ENCODE results near the gene FBXL20.
"Not testable (repeated sequence)": the region's sequence is repeated elsewhere in the genome, so short reads cannot be mapped to it uniquely, and the experiment has no call there.

Gene FBXL20

GRCh38 chr17:39284685-39285084 is 116.7 kb downstream of the FBXL20 start:
- Histone ChIP-seq H3K4me1 (ENCODE audit: control insufficient read depth, insufficient read depth, low read length) (peaks cover 13% of the 10 kb centered on the region; the same call in 1 of the 2 replicates), H3K9me3 (ENCODE audit: control insufficient read depth, insufficient read depth, low read length) (no peaks in the 10 kb centered on the region), H3K9ac (ENCODE audit: low read depth, low read length) (no peak overlapping the region), H3K4me3 (ENCODE audit: low read depth, low read length) (no peak overlapping the region), H3K36me3 (ENCODE audit: control insufficient read depth, insufficient read depth, low read length) (peaks cover 3% of the 10 kb centered on the region), H3K27ac (ENCODE audit: low read depth, low read length) (no peak overlapping the region), H3K27me3 (ENCODE audit: control insufficient read depth, insufficient read depth, low read length) (no peaks in the 10 kb centered on the region)

DNA sequence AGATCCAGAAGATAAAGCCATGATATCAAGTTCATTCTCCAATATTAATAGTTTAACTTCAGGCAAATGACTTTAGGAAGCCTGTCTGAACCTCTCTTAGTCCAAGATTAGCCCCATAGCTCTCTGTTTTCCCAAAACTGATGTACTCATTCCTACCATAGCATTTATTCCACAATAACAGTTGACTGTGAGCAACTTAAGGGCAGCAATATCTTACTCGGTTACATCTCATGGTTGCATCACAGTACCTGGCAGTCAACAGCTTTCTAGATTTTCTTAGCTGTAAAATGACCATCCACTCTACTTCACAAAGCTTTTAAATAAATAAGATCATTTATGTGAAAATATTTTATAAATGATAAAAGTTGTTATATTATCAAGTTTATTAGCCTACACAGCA is 117.5 kb downstream of the FBXL20 start:
- H3K4me3 ChIP-seq (ENCODE audit: low read depth, low read length) = no peak overlapping the region
- peaks cover 13% of the 10 kb centered on the region; the same call in 1 of the 2 replicates for H3K4me1 ChIP-seq (ENCODE audit: control insufficient read depth, insufficient read depth, low read length)
- H3K9ac ChIP-seq (ENCODE audit: low read depth, low read length) = no peak overlapping the region
- H3K36me3 ChIP-seq (ENCODE audit: control insufficient read depth, insufficient read depth, low read length) = peaks cover 3% of the 10 kb centered on the region
- no peaks in the 10 kb centered on the region for H3K27me3 ChIP-seq (ENCODE audit: control insufficient read depth, insufficient read depth, low read length)
- H3K9me3 ChIP-seq (ENCODE audit: control insufficient read depth, insufficient read depth, low read length) = no peaks in the 10 kb centered on the region
- no peak overlapping the region for H3K27ac ChIP-seq (ENCODE audit: low read depth, low read length)

DNA sequence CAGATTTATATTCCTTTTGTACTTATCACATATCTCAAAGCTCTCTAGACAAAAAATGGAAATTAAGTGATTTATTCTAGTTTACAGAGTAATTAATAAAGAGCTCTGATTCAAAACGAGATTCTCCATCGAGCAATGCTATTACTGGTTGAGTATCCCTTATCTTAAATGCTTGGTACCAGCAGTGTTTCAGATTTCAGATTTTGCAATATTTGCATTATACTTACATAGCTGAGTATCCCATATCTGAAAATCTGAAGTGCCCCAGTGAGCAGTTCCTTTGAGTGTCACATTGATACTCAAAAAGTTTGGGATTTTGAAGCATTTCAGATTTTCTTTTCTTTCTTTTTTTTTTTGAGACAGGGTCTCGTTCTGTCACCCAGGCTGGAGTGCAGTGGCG is 118.3 kb downstream of the FBXL20 start:
- no peak overlapping the region for H3K9ac ChIP-seq (ENCODE audit: low read depth, low read length)
- no peak overlapping the region for H3K4me3 ChIP-seq (ENCODE audit: low read depth, low read length)
- no peak overlapping the region for H3K27ac ChIP-seq (ENCODE audit: low read depth, low read length)
- peaks cover 13% of the 10 kb centered on the region; the same call in 1 of the 2 replicates for H3K4me1 ChIP-seq (ENCODE audit: control insufficient read depth, insufficient read depth, low read length)
- no peaks in the 10 kb centered on the region for H3K9me3 ChIP-seq (ENCODE audit: control insufficient read depth, insufficient read depth, low read length)
- no peaks in the 10 kb centered on the region for H3K27me3 ChIP-seq (ENCODE audit: control insufficient read depth, insufficient read depth, low read length)
- H3K36me3 ChIP-seq (ENCODE audit: control insufficient read depth, insufficient read depth, low read length) = peaks cover 3% of the 10 kb centered on the region

GRCh38 chr17:39281806-39282205 is 119.6 kb downstream of the FBXL20 start:
- no peaks in the 10 kb centered on the region for H3K9me3 ChIP-seq (ENCODE audit: control insufficient read depth, insufficient read depth, low read length)
- H3K27ac ChIP-seq (ENCODE audit: low read depth, low read length) = peak overlapping the region; percentile 20

GRCh38 chr17:39278246-39278645 is 123.2 kb downstream of the FBXL20 start:
- H3K36me3 ChIP-seq (ENCODE audit: control insufficient read depth, insufficient read depth, low read length); H3K4me3 ChIP-seq (ENCODE audit: low read depth, low read length): not testable (repeated sequence)

More at GRCh38 chr17:39281806-39282205, 119.6 kb downstream of the FBXL20 start:
- Histone ChIP-seq H3K9ac (ENCODE audit: low read depth, low read length) (no peak overlapping the region), H3K4me3 (ENCODE audit: low read depth, low read length) (no peak overlapping the region), H3K36me3 (ENCODE audit: control insufficient read depth, insufficient read depth, low read length) (peaks cover 3% of the 10 kb centered on the region), H3K27me3 (ENCODE audit: control insufficient read depth, insufficient read depth, low read length) (no peaks in the 10 kb centered on the region), H3K4me1 (ENCODE audit: control insufficient read depth, insufficient read depth, low read length) (peaks cover 13% of the 10 kb centered on the region; the same call in 1 of the 2 replicates)

DNA sequence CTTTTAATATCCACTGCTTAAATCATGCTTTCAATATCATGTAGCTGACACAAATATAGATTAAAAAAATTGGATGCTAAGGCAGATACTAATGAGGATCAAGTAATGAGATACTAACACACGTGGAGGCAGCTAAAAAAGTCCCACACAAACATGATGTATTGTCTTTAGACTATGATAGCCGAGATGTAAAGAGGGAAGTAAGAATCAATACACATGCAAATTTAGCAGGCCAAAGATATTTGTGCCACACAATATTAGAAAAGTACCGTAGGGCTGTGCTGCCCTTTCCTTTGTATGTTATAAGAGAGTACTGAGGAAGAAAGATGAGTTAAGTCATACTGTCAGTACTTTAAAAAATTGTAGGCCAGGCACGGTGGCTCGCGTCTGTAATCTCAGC is 124.3 kb downstream of the FBXL20 start:
- Histone ChIP-seq H3K9ac (ENCODE audit: low read depth, low read length) (no peak overlapping the region), H3K4me3 (ENCODE audit: low read depth, low read length) (no peak overlapping the region), H3K9me3 (ENCODE audit: control insufficient read depth, insufficient read depth, low read length) (no peaks in the 10 kb centered on the region), H3K27ac (ENCODE audit: low read depth, low read length) (no peak overlapping the region), H3K4me1 (ENCODE audit: control insufficient read depth, insufficient read depth, low read length) (peaks cover 13% of the 10 kb centered on the region; the same call in 1 of the 2 replicates), H3K36me3 (ENCODE audit: control insufficient read depth, insufficient read depth, low read length) (peaks cover 5% of the 10 kb centered on the region), H3K27me3 (ENCODE audit: control insufficient read depth, insufficient read depth, low read length) (no peaks in the 10 kb centered on the region)

More at GRCh38 chr17:39278246-39278645, 123.2 kb downstream of the FBXL20 start:
- not testable (repeated sequence) for H3K9ac ChIP-seq (ENCODE audit: low read depth, low read length); H3K9me3 ChIP-seq (ENCODE audit: control insufficient read depth, insufficient read depth, low read length); H3K27ac ChIP-seq (ENCODE audit: low read depth, low read length); H3K27me3 ChIP-seq (ENCODE audit: control insufficient read depth, insufficient read depth, low read length)
- H3K4me1 ChIP-seq (ENCODE audit: control insufficient read depth, insufficient read depth, low read length) = peaks cover 13% of the 10 kb centered on the region; the same call in 1 of the 2 replicates

GRCh38 chr17:39276113-39276512 is 125.3 kb downstream of the FBXL20 start:
- Histone ChIP-seq H3K36me3 (ENCODE audit: control insufficient read depth, insufficient read depth, low read length) (peaks cover 5% of the 10 kb centered on the region), H3K27ac (ENCODE audit: low read depth, low read length) (no peak overlapping the region), H3K4me1 (ENCODE audit: control insufficient read depth, insufficient read depth, low read length) (peaks cover 5% of the 10 kb centered on the region; the same call in 1 of the 2 replicates), H3K9ac (ENCODE audit: low read depth, low read length) (no peak overlapping the region), H3K4me3 (ENCODE audit: low read depth, low read length) (no peak overlapping the region), H3K27me3 (ENCODE audit: control insufficient read depth, insufficient read depth, low read length) (no peaks in the 10 kb centered on the region), H3K9me3 (ENCODE audit: control insufficient read depth, insufficient read depth, low read length) (no peaks in the 10 kb centered on the region)

- H3K9me3 ChIP-seq (ENCODE audit: control insufficient read depth, insufficient read depth, low read length) = no peaks in the 10 kb centered on the region
- no peak overlapping the region for H3K9ac ChIP-seq (ENCODE audit: low read depth, low read length)
- no peaks in the 10 kb centered on the region for H3K4me1 ChIP-seq (ENCODE audit: control insufficient read depth, insufficient read depth, low read length)
- H3K27me3 ChIP-seq (ENCODE audit: control insufficient read depth, insufficient read depth, low read length) = no peaks in the 10 kb centered on the region
- no peak overlapping the region for H3K27ac ChIP-seq (ENCODE audit: low read depth, low read length)
- no peak overlapping the region for H3K4me3 ChIP-seq (ENCODE audit: low read depth, low read length)
- peaks cover 14% of the 10 kb centered on the region for H3K36me3 ChIP-seq (ENCODE audit: control insufficient read depth, insufficient read depth, low read length)
Measured at GRCh38 chr17:39271546-39271945, 129.9 kb downstream of the FBXL20 start.

GRCh38 chr17:39270923-39271322 is 130.5 kb downstream of the FBXL20 start:
- Histone ChIP-seq H3K4me1 (ENCODE audit: control insufficient read depth, insufficient read depth, low read length) (no peaks in the 10 kb centered on the region), H3K27ac (ENCODE audit: low read depth, low read length) (no peak overlapping the region), H3K9me3 (ENCODE audit: control insufficient read depth, insufficient read depth, low read length) (no peaks in the 10 kb centered on the region), H3K9ac (ENCODE audit: low read depth, low read length) (no peak overlapping the region), H3K36me3 (ENCODE audit: control insufficient read depth, insufficient read depth, low read length) (peaks cover 14% of the 10 kb centered on the region), H3K4me3 (ENCODE audit: low read depth, low read length) (no peak overlapping the region), H3K27me3 (ENCODE audit: control insufficient read depth, insufficient read depth, low read length) (no peaks in the 10 kb centered on the region)

DNA sequence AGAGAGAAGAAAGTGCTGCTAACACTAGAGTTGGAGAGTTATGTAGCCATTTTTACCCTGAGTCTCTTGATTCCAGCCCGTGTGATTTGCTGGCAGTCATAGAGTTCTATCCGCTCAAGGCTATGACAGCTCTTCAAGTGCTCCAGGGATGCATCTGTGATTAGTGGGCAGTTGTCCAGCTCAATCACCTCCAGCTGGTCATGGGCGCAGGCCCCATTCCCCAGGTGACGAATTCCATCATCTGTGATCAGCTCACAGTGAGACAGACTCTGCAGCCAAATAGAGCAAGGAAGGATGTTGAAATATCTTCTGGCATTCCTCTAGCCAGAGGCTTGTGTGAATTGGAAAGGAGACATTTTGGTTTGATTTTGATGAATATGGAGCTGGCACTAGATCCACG is 137.3 kb downstream of the FBXL20 start:
- H3K27me3 ChIP-seq (ENCODE audit: control insufficient read depth, insufficient read depth, low read length) = no peaks in the 10 kb centered on the region
- H3K9me3 ChIP-seq (ENCODE audit: control insufficient read depth, insufficient read depth, low read length) = no peaks in the 10 kb centered on the region
- H3K27ac ChIP-seq (ENCODE audit: low read depth, low read length) = no peak overlapping the region
- 0 out of 2 replicates have a peak, but pooled peaks cover 3% of the 10 kb centered on the region for H3K4me1 ChIP-seq (ENCODE audit: control insufficient read depth, insufficient read depth, low read length)
- peaks cover 27% of the 10 kb centered on the region for H3K36me3 ChIP-seq (ENCODE audit: control insufficient read depth, insufficient read depth, low read length)
- H3K9ac ChIP-seq (ENCODE audit: low read depth, low read length) = no peak overlapping the region
- H3K4me3 ChIP-seq (ENCODE audit: low read depth, low read length) = no peak overlapping the region

DNA sequence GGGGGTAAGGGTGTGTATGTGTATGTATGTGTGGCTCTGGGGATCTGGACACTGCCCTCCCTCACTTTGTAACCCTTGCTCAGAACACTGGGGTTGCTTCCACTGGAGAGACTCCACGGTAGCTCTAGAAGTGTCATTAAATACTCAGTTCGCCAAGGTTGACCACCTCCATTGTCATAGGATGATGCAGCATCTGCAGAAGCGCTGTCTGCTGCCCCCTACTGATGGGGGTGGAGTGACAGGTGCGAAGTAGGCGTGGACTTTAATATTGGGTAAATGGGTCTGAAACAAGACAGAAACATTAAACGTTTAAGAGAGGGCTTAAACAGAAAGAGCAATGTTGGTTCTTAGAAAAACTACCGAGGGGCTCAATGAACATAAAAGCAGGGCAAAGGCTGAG is 140.1 kb downstream of the FBXL20 start:
- 0 out of 2 replicates have a peak, but pooled peaks cover 3% of the 10 kb centered on the region for H3K4me1 ChIP-seq (ENCODE audit: control insufficient read depth, insufficient read depth, low read length)
- H3K27ac ChIP-seq (ENCODE audit: low read depth, low read length) = no peak overlapping the region
- H3K27me3 ChIP-seq (ENCODE audit: control insufficient read depth, insufficient read depth, low read length) = no peaks in the 10 kb centered on the region
- peaks cover 27% of the 10 kb centered on the region for H3K36me3 ChIP-seq (ENCODE audit: control insufficient read depth, insufficient read depth, low read length)
- no peak overlapping the region for H3K4me3 ChIP-seq (ENCODE audit: low read depth, low read length)
- no peak overlapping the region for H3K9ac ChIP-seq (ENCODE audit: low read depth, low read length)
- no peaks in the 10 kb centered on the region for H3K9me3 ChIP-seq (ENCODE audit: control insufficient read depth, insufficient read depth, low read length)

Data from HUES48 (cell line).